ENCODE results near the gene REV3L.

The REV3L gene

DNA sequence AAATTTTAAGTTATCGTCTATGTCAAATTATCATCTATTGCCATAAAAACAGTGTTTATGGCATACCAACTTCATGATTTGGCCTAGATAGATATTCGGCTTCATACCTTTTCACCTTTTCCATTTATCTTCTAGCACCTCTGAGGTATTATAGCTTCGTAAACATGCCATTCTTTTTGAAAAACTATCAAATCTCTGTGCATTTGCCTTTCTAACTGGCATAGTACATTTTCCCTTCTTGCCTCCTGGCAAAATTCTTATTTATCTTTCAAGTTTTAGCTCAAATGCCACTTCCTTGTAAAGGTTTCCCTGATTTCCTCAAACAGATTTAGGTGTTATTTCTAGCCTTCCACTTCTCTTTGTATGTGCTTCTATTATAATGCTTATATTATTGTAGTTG lies 7.0 kb upstream of the REV3L start:
- Histone ChIP-seq H3K9ac (no peak overlapping the region), H3K79me2 (ENCODE audit: insufficient read depth, low read depth) (peaks cover 7% of the 10 kb centered on the region; the same call in 1 of the 2 replicates), H2AFZ (ENCODE audit: low read depth) (no peak overlapping the region), H3K27ac (no peak overlapping the region), H3K27me3 (ENCODE audit: insufficient read depth, low read depth) (no peaks in the 10 kb centered on the region), H4K20me1 (ENCODE audit: insufficient read depth) (no peaks in the 10 kb centered on the region), H3K4me3 (IDR thresholded peaks at IDR 0.05; ENCODE audit: insufficient read depth, low read depth, low read length) (no peak overlapping the region), H3K4me1 (ENCODE audit: low read depth, poor library complexity, severe bottlenecking) (peaks cover 14% of the 10 kb centered on the region), H3K4me2 (no peak overlapping the region), H3K36me3 (ENCODE audit: insufficient read depth) (no peaks in the 10 kb centered on the region)
- no peak for TF ChIP-seq CTCF (conservative IDR thresholded peaks at IDR 0.05; ENCODE audit: low read depth, low read length)

GRCh38 chr6:111487661-111488060 lies 4.6 kb upstream of the REV3L start:
- Histone ChIP-seq H4K20me1 (ENCODE audit: insufficient read depth) (no peaks in the 10 kb centered on the region), H3K4me3 (IDR thresholded peaks at IDR 0.05; ENCODE audit: insufficient read depth, low read depth, low read length) (no peak overlapping the region), H2AFZ (ENCODE audit: low read depth) (no peak overlapping the region), H3K79me2 (ENCODE audit: insufficient read depth, low read depth) (peaks cover 8% of the 10 kb centered on the region; the same call in 1 of the 2 replicates), H3K4me1 (ENCODE audit: low read depth, poor library complexity, severe bottlenecking) (peaks cover 19% of the 10 kb centered on the region), H3K27ac (no peak overlapping the region), H3K4me2 (no peak overlapping the region), H3K9ac (no peak overlapping the region), H3K27me3 (ENCODE audit: insufficient read depth, low read depth) (no peaks in the 10 kb centered on the region), H3K36me3 (ENCODE audit: insufficient read depth) (no peaks in the 10 kb centered on the region)
- TF ChIP-seq CTCF (conservative IDR thresholded peaks at IDR 0.05; ENCODE audit: low read depth, low read length), result no peak

- no peaks in the 10 kb centered on the region for H3K36me3 ChIP-seq (ENCODE audit: insufficient read depth)
- H3K27me3 ChIP-seq (ENCODE audit: insufficient read depth, low read depth), result no peaks in the 10 kb centered on the region
- H3K4me2 ChIP-seq, result no peak overlapping the region
- no peaks in the 10 kb centered on the region for H4K20me1 ChIP-seq (ENCODE audit: insufficient read depth)
- H3K9ac ChIP-seq, result no peak overlapping the region
- no peak for TF ChIP-seq CTCF (conservative IDR thresholded peaks at IDR 0.05; ENCODE audit: low read depth, low read length)
- no peak overlapping the region for H3K4me3 ChIP-seq (IDR thresholded peaks at IDR 0.05; ENCODE audit: insufficient read depth, low read depth, low read length)
- no peak overlapping the region for H3K27ac ChIP-seq
- peaks cover 19% of the 10 kb centered on the region for H3K4me1 ChIP-seq (ENCODE audit: low read depth, poor library complexity, severe bottlenecking)
- no peak overlapping the region for H2AFZ ChIP-seq (ENCODE audit: low read depth)
- H3K79me2 ChIP-seq (ENCODE audit: insufficient read depth, low read depth), result peaks cover 11% of the 10 kb centered on the region; the same call in 1 of the 2 replicates
Measured at GRCh38 chr6:111486921-111487320, 3.9 kb upstream of the REV3L start.

DNA sequence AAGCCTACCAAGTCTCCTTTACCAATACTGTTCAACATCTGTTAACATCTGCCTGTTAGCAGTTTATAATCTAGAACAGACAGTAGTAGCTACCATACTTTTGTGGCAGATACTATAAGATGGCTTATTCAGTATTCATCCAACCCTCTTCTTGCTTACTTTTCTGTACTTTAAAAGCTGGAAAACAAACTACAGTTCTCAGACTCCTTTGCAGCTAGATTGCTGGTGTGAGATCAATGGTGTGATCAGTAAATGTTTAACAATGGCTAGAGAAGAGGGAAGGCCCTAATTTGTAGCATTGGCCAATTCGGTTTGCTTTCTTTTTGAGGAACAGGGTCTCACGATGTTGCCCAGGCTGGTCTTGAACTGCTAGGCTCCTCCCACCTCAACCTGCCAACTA lies 3.5 kb upstream of the REV3L start:
- Histone ChIP-seq H2AFZ (ENCODE audit: low read depth) (no peak overlapping the region), H3K27me3 (ENCODE audit: insufficient read depth, low read depth) (no peaks in the 10 kb centered on the region), H3K9ac (no peak overlapping the region), H3K36me3 (ENCODE audit: insufficient read depth) (no peaks in the 10 kb centered on the region), H3K4me2 (no peak overlapping the region), H3K79me2 (ENCODE audit: insufficient read depth, low read depth) (peaks cover 15% of the 10 kb centered on the region; the same call in 1 of the 2 replicates), H4K20me1 (ENCODE audit: insufficient read depth) (no peaks in the 10 kb centered on the region), H3K4me1 (ENCODE audit: low read depth, poor library complexity, severe bottlenecking) (peaks cover 19% of the 10 kb centered on the region), H3K27ac (no peak overlapping the region), H3K4me3 (IDR thresholded peaks at IDR 0.05; ENCODE audit: insufficient read depth, low read depth, low read length) (no peak overlapping the region)
- TF ChIP-seq CTCF (conservative IDR thresholded peaks at IDR 0.05; ENCODE audit: low read depth, low read length), result no peak

Measured in KMS-11 (cell line).